Glutamatergic neuron (in vitro differentiated cells): ENCODE data around the gene TGFB2. TPM values are rescaled to one million over a fixed set of nuclear protein-coding genes. Genes with fewer than 3 reads are reported as not detected.

Experiments
- DNase-seq: peaks from one replicate; pipeline ENCODE4 v3.0.0; 2022
- H3K27ac Mint-ChIP-seq: one replicate; pipeline ENCODE4 v1.8.0; 2020; ENCODE audit warnings: mild to moderate bottlenecking, mixed read lengths, inconsistent platforms; ENCODE audit not compliant: unreplicated experiment
- H3K27me3 Mint-ChIP-seq: one replicate; pipeline ENCODE4 v1.8.0; 2020; ENCODE audit warnings: mild to moderate bottlenecking, moderate library complexity, mixed read lengths, inconsistent platforms; ENCODE audit not compliant: unreplicated experiment
- H3K36me3 Mint-ChIP-seq: one replicate; pipeline ENCODE4 v1.8.0; 2020; ENCODE audit warnings: mild to moderate bottlenecking, mixed read lengths, inconsistent platforms; ENCODE audit not compliant: unreplicated experiment
- H3K4me1 Mint-ChIP-seq: one replicate; pipeline ENCODE4 v1.8.0; 2020; ENCODE audit warnings: mild to moderate bottlenecking, low read depth, mixed read lengths, inconsistent platforms; ENCODE audit not compliant: unreplicated experiment
- H3K4me3 Mint-ChIP-seq: one replicate; pipeline ENCODE4 v1.8.0; 2020; ENCODE audit warnings: mild to moderate bottlenecking, mixed read lengths, inconsistent platforms; ENCODE audit not compliant: unreplicated experiment
- H3K9me3 Mint-ChIP-seq: one replicate; pipeline ENCODE4 v1.8.0; 2020; ENCODE audit warnings: mild to moderate bottlenecking, moderate library complexity, mixed read lengths, inconsistent platforms; ENCODE audit not compliant: unreplicated experiment
- total RNA-seq: library from RNA; stranded (reverse); fragmentation: NEBNext Ultra II Directional; extraction: Animal tissue kit (Norgen Biotek cat#: 25700); gene quantifications from one replicate; pipeline ENCODE4 v1.2.1, GENCODE V29; 2021; ENCODE audit not compliant: unreplicated experiment
- TF ChIP-seq, protein P1 (sequence below): fragments of 200-600 bp; sonication (generic); IDR thresholded peaks from one replicate; pipeline ENCODE4 v1.5.0; 2021; ENCODE audit not compliant: partially characterized antibody, unreplicated experiment

Gene TGFB2
- total RNA-seq, 1 donor from 2014 or later = 2.0 TPM

DNA sequence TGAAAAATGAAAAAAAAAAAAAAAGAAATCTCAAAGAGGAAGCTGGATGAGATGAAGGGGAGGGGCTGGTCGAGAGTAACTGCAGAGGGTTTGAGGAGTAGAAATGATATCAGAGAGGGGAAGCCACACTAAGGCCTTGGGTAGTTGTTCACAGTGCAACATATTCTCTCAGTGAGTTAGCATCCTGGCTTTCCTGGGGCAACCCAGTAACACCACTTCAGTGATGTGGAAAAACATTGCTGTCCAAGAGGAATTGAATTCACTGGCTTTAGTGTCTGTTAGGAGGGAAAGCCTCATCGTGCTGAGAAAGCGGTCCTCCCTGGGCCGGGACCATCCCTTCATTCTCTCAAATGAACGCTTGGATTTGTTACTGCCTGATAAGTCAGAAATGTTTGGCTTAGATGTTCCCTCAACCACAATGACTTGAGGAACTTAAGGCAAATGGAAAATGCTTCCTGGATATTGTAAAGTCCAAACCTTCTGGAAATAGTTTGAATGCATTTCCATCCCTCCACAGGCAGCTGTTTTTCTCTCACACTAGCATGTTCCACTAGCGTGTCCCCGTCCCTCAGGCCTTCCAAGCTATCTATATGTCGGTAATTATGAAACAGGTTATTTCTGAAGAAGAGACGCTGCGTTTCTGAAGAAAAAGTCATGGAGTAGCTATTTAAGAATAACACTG is 12.2 kb downstream of the TGFB2 start:
- Mint-ChIP-seq H3K27me3 (peaks cover 8% of the 10 kb centered on the region), H3K36me3 (peaks cover 4% of the 10 kb centered on the region), H3K4me3 (no peak overlapping the region), H3K9me3 (peaks cover 11% of the 10 kb centered on the region), H3K27ac (no peak overlapping the region), H3K4me1 (peaks cover 9% of the 10 kb centered on the region)
- TF ChIP-seq, protein P1, sequence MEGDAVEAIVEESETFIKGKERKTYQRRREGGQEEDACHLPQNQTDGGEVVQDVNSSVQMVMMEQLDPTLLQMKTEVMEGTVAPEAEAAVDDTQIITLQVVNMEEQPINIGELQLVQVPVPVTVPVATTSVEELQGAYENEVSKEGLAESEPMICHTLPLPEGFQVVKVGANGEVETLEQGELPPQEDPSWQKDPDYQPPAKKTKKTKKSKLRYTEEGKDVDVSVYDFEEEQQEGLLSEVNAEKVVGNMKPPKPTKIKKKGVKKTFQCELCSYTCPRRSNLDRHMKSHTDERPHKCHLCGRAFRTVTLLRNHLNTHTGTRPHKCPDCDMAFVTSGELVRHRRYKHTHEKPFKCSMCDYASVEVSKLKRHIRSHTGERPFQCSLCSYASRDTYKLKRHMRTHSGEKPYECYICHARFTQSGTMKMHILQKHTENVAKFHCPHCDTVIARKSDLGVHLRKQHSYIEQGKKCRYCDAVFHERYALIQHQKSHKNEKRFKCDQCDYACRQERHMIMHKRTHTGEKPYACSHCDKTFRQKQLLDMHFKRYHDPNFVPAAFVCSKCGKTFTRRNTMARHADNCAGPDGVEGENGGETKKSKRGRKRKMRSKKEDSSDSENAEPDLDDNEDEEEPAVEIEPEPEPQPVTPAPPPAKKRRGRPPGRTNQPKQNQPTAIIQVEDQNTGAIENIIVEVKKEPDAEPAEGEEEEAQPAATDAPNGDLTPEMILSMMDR = no peak
- DNase-seq = no peak

DNA sequence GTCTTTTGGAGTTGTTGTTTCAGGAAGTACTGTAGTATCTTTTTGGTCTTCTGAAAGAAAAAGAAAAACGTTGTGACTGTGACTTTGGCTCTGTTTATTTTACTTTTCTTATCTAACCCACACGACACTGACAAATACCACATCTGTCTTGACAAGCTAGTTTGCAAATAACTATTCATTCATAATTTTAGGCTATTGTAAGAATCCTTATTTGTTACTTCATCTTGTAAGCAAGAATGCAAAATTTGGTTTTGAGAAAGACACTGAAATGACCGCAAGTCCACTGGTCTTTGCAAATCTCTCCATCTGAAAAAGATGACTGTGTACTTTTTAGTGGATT is 12.7 kb downstream of the TGFB2 start:
- peaks cover 11% of the 10 kb centered on the region for H3K9me3 Mint-ChIP-seq
- H3K27me3 Mint-ChIP-seq = peaks cover 8% of the 10 kb centered on the region
- TF ChIP-seq, protein P1 = no peak
- no peak overlapping the region for H3K4me3 Mint-ChIP-seq
- no peak for DNase-seq
- no peak overlapping the region for H3K27ac Mint-ChIP-seq
- H3K4me1 Mint-ChIP-seq = peaks cover 12% of the 10 kb centered on the region
- peaks cover 4% of the 10 kb centered on the region for H3K36me3 Mint-ChIP-seq

DNA sequence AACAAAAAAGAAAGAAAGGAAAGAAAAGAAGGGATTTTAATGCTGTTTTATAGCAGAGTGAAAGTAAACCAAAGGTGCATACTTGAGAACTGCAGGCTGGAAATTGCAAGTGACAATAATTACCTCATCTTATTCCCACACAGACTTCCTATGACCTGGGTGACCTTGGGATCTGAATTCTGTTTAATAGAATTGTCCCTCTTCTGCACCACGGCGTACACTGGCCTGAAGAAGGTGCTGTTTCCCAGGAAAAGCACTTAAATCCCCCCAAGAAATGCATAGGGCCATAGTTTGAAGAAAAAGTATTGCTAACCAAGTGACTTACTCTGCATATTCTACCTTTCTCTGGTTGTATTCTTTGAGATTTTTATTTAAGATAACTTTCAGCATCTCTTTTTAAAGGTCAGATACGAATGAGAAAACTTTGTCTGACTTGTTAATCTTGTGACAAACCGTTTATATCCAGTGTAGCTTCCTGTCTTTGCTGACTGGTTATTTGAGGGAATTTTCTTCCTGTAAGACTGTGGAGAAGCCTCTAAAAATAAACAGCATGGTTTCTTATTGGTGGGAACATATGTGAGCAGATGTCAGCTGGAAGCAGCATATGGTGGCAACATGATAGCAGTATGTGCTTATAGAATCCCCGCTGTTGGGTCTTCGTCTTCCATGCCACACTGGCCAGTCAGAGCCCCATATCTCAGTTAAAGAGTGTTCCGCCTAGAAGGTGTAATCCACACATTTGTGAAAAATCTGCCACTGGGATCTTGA is 16.3 kb downstream of the TGFB2 start:
- H3K4me1 Mint-ChIP-seq = peaks cover 15% of the 10 kb centered on the region
- peaks cover 11% of the 10 kb centered on the region for H3K9me3 Mint-ChIP-seq
- peaks cover 4% of the 10 kb centered on the region for H3K36me3 Mint-ChIP-seq
- peak overlapping the region; percentile 36 for H3K4me3 Mint-ChIP-seq
- peak; percentile 36 for DNase-seq
- peak overlapping the region; percentile 94 for H3K27ac Mint-ChIP-seq
- H3K27me3 Mint-ChIP-seq = peaks cover 8% of the 10 kb centered on the region
- TF ChIP-seq, protein P1 = peak; percentile 6

DNA sequence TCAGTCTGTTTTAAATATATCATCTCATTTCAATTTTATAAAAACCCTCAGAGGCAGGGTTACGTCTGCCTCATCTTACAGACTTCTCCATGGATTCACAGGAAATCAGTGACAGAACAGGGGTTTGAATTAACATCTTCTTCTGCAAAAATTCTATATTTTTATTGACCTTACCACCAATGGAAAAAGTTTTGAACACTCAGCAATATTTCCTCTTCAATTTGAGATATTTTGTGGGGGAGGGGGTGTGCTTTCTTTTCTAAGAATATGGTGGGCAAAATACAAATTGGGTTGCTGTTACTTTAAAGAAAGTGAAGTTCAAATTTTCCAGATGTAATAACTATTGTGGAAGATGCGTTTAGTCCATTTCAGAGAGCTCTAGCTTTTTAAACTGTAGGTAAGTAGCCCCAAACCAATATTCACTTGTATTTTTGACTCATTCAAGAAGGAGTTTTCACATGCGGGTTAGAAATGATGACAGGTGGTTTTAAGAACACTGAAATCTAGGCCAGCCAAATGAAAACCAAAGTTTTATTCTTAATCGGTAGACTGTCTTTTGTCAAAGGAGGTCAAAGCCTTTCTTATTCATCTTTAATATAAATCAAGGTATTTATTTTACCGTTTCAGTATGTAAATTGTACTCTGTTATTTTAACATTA is 17.4 kb downstream of the TGFB2 start:
- Mint-ChIP-seq H3K4me3 (no peak overlapping the region), H3K4me1 (peaks cover 15% of the 10 kb centered on the region), H3K27me3 (peaks cover 8% of the 10 kb centered on the region)

More for the DNA sequence above, 17.4 kb downstream of the TGFB2 start:
- Mint-ChIP-seq H3K36me3 (peaks cover 4% of the 10 kb centered on the region), H3K27ac (peak overlapping the region; percentile 5), H3K9me3 (peaks cover 11% of the 10 kb centered on the region)
- TF ChIP-seq, protein P1 = no peak
- no peak for DNase-seq
